NCI-H226 (cell line): ENCODE measurements around the gene IMMP2L.
"Not testable (repeated sequence)": the region's sequence is repeated elsewhere in the genome, so short reads cannot be mapped to it uniquely, and the experiment has no call there.

Experiments used
- DNase-seq: peaks from one replicate; pipeline ENCODE4 v3.0.0-alpha.2; 2015

IMMP2L gene

DNA sequence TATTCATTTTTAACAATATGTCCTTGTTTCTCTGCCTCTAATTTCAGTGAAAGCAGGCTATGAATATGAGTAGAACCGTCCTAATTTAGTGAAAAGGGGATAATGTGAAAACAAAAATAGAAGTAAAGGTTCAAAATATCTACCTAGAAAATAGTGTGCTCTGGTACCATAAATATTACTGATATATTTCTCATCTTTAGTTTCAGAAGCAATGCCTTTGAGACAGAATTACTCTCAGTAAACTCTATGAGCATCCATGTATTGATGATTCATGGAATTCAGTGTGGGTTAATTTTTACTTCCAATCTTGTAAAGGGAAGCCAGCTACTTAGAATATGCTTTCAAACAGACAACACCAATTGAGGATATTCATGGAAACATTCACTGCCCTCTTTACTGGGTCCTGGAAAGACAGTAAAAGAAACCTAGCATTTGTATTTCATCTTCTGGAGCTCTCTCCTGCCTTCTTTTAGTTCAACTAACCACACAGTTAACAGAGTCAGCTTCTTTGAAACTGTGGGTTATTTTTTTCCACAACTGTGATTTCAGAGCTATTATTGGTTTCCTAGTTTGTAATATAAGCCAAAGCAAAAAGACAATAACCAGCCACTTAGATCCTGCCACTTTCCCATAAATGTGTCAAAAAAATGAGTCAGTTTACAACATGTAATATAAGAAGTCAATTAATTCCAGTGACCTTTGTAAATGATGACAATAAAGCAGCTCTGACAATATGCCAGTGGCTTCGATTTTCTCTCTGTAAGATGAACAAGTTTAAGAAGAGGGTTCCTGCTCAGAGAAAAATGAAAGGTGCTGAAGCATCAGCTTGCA lies 469.7 kb downstream of the IMMP2L start:
- DNase-seq, result no peak

DNA sequence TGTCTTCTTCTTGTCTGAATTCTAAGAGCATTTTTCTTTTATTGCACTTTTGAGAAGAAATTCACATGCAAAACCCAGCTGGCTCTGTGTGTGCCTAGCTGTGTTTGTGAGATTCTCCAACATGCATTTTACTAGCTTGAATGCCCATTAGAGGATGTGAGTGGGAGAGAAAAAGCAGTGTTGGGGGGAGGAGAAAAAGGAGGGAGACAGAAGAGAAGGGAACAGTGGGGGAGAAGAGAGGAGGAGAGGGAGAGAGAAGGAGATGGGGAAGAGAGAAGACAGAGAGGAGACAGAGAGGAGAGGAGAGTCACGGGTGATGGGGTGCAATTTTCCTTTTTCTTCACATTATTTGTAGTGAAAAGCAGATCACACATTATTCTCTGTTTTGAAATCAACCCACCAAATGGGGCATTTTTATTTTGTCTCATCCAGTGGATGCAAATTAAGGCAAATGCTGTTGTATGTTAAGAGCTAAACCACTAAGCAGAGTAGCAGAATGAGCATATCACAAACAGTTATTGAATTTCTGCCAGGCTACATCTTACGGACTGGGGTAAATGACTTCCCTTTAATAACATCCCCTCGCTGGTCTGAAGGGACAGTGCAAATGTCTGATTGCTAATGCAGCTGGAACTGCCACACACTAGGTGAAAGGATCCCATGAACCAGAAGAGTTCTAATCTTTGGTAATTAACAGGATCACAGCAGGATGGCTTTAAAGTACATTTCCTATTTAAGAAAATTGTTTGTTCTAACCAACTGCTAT lies 470.5 kb downstream of the IMMP2L start:
- DNase-seq, result no peak

DNA sequence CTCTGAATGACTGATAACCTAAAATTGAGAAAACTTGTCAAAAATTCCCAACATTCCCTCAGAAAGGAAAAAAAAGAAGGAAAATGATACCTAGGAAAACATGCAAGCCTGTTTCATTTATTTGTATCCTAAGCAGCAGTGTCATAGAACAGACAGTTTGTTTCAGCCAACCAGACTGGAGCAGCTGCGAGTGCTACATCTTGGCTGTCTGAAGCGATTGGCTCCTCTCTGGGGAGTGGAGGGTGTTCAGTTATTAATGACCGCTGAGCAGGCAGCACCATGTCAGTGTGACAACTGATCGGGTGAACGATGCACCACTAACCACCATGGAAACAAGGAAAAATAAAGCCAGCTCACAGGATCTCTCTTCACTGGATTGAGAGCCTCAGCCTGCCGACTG lies 471.4 kb downstream of the IMMP2L start, which contains the start of gene LRRN3:
Gene LRRN3 (plus strand): TSS at position 282 of the 400 bp plus-strand sequence. CDS start 31,646 bp downstream, outside the sequence.
- no peak for DNase-seq

DNA sequence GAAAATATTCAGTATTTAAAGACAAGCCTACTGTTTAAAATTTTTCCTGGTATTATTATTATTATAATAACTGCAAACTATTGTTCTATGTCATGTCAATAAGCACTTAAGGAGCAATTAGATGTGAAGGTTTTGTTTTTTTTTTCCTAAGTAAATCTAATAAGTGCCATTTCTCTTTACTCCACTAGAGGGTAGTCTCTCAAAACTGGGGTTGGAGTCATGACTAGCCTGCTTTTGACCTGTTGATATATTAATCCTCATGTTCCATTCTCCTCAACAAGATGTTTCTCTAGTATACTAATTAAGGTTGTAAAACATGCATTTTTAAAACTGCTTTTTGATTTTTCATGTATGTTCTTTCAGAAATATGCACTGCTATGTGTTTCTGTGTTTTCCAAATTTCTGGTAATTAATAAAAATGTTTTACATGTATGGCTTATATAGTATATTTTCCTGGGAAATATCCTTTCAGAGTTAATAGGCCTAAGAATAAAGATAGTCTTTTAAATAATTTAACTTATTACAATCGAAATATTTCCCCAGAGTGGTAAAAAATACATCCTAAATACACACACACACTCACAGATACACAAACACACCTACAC lies 472.4 kb downstream of the IMMP2L start:
- DNase-seq, result no peak

DNA sequence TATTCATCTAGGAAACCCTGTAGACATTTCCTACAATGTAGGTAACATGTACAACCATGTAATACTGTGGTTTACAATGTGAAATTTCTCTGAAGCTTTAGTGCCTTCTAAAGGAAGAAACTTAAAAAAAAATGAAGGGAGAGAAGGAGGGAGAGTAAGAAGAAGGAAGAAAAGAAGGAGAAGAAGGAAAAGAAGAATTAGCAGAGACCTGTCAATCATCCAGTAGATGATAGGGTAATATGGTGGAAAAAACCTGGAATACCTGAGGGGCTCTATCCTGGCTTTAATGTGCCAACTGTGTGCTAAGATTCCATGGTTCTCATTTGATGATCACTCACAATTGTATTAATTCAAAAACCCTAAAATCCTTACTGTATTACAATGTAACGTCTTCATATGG lies 474.0 kb downstream of the IMMP2L start:
- DNase-seq, result no peak

DNA sequence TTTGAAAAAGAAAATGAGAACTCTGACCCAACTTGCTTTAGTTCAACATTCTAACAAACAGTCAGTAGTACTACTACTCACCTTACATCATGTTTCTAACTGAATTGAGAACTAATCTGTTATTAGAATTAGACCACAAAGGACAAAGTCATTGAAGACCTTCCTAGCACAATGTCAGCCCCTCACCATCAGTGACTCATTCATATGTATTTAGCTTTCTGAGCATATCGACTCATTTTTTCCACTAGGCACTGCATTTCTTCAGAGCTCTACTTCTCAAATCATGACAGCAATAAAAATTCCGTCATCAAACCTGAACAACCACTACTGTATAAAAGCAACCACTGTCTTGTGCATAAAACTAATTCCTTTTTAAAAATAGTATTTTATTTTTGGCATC lies 475.8 kb downstream of the IMMP2L start:
- no peak for DNase-seq

DNA sequence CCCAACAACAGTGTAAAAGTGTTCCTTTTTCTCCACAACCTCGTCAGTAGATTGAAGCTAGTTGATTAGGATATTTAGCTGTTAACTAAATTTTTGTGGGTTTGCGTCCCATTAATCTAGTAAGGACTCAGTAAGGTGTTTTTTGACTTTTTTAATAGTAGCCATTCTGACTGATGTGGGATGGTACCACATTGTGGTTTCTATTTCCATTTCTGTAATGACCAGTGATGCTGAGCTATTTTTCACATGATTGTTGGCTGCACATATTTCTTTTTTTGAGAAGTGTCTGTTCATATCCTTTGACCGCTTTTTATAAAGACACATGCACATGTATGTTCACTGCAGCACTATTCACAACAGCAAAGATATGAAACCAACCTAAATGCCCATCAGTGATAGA lies 476.9 kb downstream of the IMMP2L start:
- no peak for DNase-seq

DNA sequence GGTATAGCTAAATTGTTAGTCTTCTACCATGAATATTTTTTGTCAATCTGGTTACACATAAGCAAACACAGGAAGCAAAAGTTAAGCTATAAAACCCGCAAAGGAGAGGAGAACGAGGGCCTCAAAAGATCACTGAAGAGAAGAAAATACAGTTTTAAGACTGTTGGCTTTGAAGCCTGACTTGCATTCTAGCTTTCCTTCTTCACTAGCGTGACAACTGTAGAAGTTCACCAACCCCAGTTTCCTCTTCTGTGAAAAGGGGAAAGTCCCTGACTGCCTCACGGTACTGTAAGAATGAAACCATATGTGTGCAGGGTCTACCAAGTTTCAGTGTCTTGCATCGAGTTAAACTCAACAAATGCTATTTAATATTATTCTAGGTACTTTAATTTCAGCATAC lies 478.9 kb downstream of the IMMP2L start:
- no peak for DNase-seq

DNA sequence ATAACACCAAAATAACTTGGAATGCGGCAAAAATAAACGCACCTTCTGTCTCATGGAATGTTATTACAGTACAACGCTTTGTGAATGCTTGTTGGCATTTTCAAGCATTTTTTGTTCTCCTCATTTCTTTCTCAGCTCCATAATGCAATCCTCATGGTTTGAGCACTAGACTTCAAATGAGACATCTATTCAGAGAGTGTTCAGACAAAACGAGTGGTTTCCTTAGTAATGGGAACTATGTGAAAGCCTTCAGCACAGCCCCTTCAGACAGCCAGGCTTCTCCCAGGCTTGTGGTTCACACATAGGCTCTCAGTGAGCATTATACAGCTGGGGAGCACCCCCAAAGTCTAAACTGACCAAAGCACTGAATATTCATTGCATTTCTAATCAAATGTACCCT lies 479.9 kb downstream of the IMMP2L start:
- DNase-seq, result no peak

DNA sequence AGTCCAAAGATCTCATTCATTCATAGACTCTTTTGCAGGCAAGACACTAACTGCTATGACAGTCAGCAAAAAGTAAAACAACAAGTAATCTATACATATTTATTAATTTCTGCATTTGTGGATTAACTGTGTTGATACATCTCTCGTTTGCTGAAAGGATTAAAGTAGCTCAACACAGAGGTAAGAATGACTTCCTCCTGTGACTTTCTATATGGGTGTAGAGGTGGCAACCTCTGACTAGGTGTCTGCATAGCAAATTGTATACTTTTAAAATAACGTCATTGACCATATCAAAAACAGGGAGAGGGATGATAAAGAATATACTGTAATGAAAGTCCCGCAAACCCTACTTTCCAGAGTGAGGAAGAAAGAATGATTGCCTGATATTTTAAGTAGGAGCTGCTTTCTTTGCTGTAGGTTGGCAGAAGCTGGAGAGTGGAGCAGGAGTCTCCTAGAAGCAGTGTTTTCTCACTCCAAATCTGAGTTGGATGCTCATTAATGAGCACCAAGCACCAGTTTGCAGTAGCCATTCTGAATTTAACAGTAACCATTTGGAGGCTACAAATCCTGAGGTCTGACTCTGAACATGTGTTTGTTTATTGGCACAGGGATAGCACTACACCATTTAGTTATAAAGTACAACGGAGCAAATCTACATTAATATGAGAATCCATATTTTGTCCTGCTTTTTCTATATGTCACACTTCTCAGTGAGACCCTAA lies 480.6 kb downstream of the IMMP2L start:
- no peak for DNase-seq

DNA sequence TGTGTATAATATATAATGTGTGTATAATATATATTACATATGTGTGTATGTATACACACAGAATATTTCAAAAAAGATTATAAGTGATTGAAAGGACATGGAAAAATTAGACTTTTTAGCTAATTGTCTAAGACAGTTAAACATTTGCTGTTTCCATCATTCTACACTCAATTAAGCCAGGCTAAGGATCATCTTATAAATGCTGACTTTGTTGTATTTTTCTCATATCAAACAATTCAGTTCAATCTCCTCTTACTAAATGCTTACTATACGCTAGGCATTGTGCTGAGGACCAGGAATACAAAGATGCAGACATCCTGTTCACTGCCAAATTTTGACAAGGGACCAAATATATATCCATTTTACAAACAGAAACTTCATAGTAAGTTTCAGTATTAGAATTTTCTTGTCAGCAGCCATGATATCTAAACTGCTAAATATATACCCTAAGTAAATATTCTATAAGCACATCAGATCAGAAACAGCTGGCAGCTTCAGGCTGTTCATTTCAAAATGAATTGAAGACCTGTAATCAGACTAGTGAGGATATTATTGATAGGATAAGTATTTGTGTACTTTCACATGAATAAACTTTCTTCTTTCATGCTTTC lies 481.7 kb downstream of the IMMP2L start:
- DNase-seq, result no peak

DNA sequence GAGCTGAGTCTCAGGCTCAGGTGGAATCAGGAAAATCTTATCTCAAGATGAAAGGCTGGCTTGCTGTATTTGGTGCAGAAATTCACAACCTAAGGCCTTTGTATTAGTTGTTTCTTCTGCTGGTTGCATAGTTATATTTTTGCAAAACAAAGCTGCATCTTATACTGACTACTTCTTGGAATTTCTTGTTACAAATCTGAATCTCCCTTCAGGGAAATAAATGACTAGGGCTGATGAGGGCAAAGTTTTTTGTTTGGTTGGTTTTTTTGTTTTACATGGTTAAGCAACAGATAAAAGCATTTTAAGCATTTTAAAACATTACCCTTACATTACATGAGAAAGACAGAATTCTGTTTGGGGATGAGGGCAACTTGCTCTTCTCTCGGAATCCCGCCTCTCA lies 485.3 kb downstream of the IMMP2L start:
- no peak for DNase-seq

DNA sequence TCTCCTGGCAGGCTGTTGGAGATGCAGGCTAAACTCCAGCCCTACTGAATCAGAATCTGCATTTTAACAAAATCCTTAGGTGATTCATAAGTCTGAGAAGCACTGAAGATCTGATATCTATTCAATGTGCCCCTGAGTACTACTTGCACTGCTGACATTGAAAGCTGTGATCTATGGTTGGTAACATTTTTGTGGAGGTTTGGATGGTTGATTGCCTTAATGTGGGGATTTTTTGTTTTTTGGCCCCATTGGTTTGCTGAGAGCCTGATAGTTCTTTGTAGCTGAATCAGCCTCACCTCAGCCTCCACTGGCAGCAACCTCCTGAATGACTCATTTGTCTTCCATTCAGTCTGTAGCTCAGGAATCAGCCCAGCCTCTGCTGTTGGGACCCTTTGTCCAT lies 486.1 kb downstream of the IMMP2L start:
- DNase-seq, result peak; percentile 76

DNA sequence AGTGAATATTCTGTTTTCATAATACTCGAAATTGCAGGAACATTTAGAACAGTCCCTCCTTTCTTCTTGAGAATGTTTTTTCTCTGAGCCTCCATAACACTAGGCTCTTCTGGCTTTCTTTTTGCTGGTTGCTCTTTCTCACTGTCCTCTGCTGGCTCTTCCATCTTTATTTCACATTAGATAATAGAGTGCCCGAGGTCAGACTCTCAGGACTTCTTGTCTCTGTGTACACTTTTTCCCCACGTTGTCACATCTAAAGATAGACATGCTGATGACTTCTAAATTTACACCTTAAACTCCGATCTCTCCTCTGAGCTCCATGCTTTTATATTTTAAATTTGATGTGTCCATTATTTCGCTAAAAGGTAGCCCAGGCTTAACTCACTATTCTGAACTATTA lies 486.8 kb downstream of the IMMP2L start:
- DNase-seq, result no peak

DNA sequence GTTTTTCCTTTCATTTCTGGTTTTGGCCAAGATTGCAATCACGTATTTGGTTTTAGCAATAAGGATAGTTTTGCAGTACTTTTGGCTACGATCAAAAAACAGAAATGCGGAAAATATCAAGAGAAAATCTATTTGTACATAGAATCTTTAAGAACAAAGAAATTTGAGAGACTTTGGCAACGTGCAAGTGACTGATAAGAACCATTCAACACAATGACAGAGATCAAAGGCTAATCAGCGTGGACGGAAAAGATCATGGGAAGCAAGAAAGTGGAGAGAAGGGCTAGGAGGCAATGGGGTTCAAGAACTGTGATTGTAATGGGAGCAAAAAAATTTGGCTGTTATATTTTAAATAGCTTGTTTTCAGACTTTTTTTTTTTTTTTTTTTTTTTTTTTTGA lies 487.5 kb downstream of the IMMP2L start:
- DNase-seq, result no peak

DNA sequence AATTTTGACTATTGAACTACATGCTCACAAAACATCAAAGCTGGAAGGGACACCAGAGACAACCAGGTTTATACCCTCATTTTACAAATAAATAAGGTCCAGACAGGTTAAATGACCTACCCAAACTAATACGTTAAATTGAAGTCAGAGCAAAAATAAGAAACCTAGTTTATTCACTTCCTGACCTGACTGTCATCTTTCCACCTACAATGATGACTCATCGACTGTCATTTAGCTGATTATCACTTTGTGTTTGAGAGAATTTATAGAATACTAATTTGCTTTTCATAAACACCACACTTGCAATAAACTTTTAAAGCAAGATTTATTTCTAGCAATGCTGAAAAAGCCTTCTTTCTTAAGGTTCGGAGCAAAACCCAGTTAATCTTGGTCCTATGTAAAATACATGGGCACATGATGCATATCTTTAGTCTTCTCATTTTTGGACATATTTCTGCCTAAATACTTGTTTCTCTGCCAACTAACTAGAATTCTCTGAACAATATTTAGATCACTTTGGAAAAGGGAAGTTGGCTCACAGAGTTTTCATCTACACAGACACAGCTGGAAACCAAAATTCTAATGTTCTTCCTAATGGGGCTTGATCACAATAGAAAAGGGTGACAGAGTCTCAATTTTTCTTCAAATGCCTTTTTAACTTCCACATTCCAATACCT lies 488.1 kb downstream of the IMMP2L start:
- no peak for DNase-seq

DNA sequence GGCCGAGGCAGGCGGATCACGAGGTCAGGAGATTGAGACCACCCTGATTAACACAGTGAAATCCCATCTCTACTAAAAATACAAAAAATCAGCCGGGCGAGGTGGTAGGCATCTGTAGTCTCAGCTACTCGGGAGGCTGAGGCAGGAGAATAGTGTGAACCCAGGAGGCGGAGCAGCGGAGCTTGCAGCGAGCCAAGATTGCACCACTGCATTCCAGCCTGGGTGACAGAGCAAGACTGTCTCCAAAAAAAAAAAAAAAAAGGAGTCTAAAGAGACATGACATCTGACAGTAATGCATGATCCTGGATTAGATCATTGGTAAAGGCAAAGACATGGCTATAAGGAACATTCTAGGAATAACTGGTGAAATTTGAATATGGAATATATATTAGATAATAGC lies 489.6 kb downstream of the IMMP2L start:
- DNase-seq, result not testable (repeated sequence)

DNA sequence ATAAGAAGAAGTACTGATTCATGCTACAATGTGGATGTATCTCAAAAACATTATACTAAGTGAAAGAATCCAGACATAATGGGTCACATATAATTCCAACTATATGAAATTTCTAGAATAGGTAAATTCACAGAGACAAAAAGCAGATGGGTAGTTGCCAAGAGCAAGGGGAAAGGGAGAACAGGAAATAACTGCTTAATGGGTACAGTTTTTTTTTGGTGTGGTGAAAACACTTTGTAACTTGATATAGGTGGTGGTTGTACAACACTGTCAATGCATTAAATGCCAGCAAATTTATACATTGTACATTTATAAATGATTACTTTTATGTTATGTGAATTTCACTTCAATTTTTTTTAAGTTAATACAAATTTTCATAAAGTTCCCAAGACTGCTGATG lies 490.7 kb downstream of the IMMP2L start:
- no peak for DNase-seq

DNA sequence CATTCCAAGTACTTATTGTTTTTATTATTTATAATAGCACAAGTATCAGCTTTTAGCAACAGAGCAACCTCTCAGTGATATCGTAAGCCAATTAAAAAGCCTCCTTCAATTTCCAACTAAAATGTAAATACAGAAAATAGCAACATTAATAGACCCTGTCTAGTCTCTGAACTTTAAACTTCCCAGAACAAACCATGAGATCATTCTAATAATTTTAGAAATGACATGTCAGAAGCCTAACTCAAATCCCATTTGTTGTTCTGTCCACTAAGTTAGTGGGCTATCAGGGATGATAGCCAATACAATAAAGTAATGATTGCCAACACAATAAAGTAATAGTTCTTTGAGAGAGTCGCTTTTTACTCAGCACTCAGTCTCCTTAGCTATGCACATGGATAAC lies 493.7 kb downstream of the IMMP2L start:
- DNase-seq, result no peak

DNA sequence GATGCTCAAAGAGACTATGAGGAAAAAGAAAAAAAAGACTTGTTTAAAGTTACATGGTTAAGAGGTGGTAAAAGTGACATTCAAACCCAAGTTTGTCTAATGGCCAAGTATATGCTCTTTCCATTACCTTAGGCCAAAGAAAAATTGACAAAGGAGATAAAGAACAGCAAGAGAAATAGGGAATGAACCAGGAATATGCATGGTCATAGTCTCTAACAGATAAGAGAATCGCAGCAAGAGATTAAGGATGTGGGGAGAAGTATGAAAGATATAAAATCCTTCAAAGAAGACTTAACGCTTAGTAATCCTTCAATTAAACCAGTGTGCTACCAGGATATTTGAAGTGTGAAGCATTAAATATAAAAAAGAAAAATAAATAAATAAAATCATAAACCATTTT lies 494.6 kb downstream of the IMMP2L start:
- DNase-seq, result no peak

DNA sequence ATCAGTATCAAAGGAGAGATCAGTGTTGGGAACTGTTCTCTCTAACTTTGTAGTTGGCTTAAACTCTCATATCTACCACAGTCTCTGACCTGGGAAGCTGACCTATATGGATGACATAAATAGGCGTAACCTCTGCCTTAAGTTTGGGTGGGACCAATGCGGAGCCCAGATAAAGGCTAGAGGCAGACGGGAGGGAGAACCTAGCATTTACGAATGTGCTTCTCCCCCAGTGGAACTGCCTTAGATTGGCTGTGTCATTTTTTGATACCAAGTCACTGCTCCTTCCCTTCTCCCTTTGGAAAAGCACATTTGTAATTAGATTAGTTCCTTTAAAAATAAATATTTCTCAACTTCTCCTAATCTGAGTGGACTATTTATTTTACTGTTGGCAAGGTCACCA lies 495.0 kb downstream of the IMMP2L start:
- DNase-seq, result no peak

DNA sequence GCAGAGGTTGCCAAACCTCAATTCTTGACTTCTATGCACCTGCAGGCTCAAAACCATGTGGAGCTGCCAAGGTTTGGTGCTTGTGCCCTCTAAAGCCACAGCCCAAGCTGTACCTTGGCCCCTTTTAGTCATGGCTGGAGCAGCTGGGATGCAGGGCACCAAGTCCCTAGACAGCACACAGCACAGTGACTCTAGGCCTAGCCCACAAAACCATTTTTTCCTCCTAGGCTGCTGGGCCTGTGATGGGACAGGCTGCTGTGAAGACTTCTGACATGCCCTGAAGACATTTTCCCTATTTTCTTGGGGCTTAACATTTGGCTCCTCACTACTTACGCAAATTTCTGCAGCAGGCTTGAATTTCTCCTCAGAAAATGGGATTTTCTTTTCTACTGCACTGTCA lies 499.1 kb downstream of the IMMP2L start:
- DNase-seq, result no peak
